Mesenteric fat pad (tissue), 1 donor: ENCODE data around the gene MRPL4. TPM values are rescaled to one million over a fixed set of nuclear protein-coding genes. Genes with fewer than 3 reads are reported as not detected.

Source experiments
- DNase-seq: peaks from one replicate; pipeline ENCODE4 v3.0.0-alpha.2; 2020; ENCODE audit warnings: low spot score
- long read RNA-seq: library from polyadenylated mRNA; unstranded; transcript quantifications from one replicate; pipeline ENCODE4 v2.0.0, GENCODE V29; 2020
- total RNA-seq: library from RNA; stranded (reverse); fragmentation: NEBNext Ultra II Directional; extraction: Animal tissue kit (Norgen Biotek cat#: 25700); gene quantifications from one replicate; pipeline ENCODE4 v1.2.1, GENCODE V29; 2021
- donor health status: DM: yes; HTN: yes; CAD: no.

Gene MRPL4
- total RNA-seq, result 54.5 TPM
- long read RNA-seq, transcript MRPL4-201 (9 exons, 1,455 nt), result major isoform, 71 of 99 reads
- long read RNA-seq, transcript MRPL4-207 (8 exons, 1,423 nt), result minor isoform, 15 of 99 reads
- long read RNA-seq, partial matches to known transcripts, result 10 of 99 reads
- long read RNA-seq, other reads (novel, unspliced or antisense), result 2 of 99 reads

GRCh38 chr19:10251792-10252694 is at the start of gene MRPL4:
Gene MRPL4, plus strand, starts transcription at chr19:10252214. Its CDS starts 40 bp downstream, at chr19:10252254.
- peak; percentile 97 for DNase-seq

GRCh38 chr19:10203686-10204085 is 48.3 kb upstream of the MRPL4 start:
- DNase-seq, result no peak

- no peak for DNase-seq
Measured at GRCh38 chr19:10205636-10206035, 46.4 kb upstream of the MRPL4 start.

GRCh38 chr19:10206226-10206885 is 45.7 kb upstream of the MRPL4 start:
- DNase-seq, result no peak

GRCh38 chr19:10207026-10207425 is 45.0 kb upstream of the MRPL4 start:
- no peak for DNase-seq

GRCh38 chr19:10209315-10209714 is 42.7 kb upstream of the MRPL4 start:
- no peak for DNase-seq

GRCh38 chr19:10211061-10211460 is 41.0 kb upstream of the MRPL4 start:
- no peak for DNase-seq

- DNase-seq, result no peak
Measured at GRCh38 chr19:10211691-10212090, 40.3 kb upstream of the MRPL4 start.

- no peak for DNase-seq
Measured at GRCh38 chr19:10214784-10215183, 37.2 kb upstream of the MRPL4 start.

GRCh38 chr19:10217085-10217484 is 34.9 kb upstream of the MRPL4 start:
- no peak for DNase-seq

- no peak for DNase-seq
Measured at GRCh38 chr19:10219678-10220077, 32.3 kb upstream of the MRPL4 start.

GRCh38 chr19:10220695-10221094 is 31.3 kb upstream of the MRPL4 start:
- no peak for DNase-seq

GRCh38 chr19:10222201-10222890 is 29.7 kb upstream of the MRPL4 start:
- DNase-seq, result no peak

GRCh38 chr19:10223488-10224213 is 28.4 kb upstream of the MRPL4 start:
- no peak for DNase-seq

GRCh38 chr19:10224337-10224736 is 27.7 kb upstream of the MRPL4 start:
- no peak for DNase-seq

- no peak for DNase-seq
Measured at GRCh38 chr19:10226021-10226375, 26.0 kb upstream of the MRPL4 start.

- no peak for DNase-seq
Measured at GRCh38 chr19:10226376-10227025, 25.5 kb upstream of the MRPL4 start.

GRCh38 chr19:10227026-10227971 is 24.7 kb upstream of the MRPL4 start:
- DNase-seq, result no peak

GRCh38 chr19:10228393-10228792 is 23.6 kb upstream of the MRPL4 start:
- DNase-seq, result no peak
